ENCODE results near the gene SCN10A. TPM values are rescaled to one million over a fixed set of nuclear protein-coding genes. Genes with fewer than 3 reads are reported as not detected.

SCN10A gene
- total RNA-seq, 1 experiment from 2014 or later: not detected

Other genes starting within 250 kb of the SCN10A start
- 0.42 and 0.61 TPM in 2 replicates for gene SCN5A, start 166.5 kb downstream of the SCN10A start, total RNA-seq (2022)
- 0.09 TPM in 1 of 2 replicates, not detected in the other for gene SCN11A, start 235.7 kb upstream of the SCN10A start, total RNA-seq (2022)
- gene WDR48, start 235.8 kb upstream of the SCN10A start, total RNA-seq (2022): 30.7 and 34.1 TPM in 2 replicates

Measured in Calu3 (cell line).